Fibroblast of lung (primary cell): ENCODE data around the gene ECSIT.

Experiments
- CTCF ChIP-seq, 2 donors: IDR thresholded peaks in 1 of 2; conservative IDR thresholded peaks in 1 of 2; 1 replicate in 1 of 2; 2 replicates in 1 of 2; pipeline ENCODE4 v1.5.1; 2011 to 2012; ENCODE audit warnings: low read length in 2 of 2, control low read depth in 1 of 2, inconsistent platforms in 1 of 2, low read depth in 1 of 2, mild to moderate bottlenecking in 1 of 2
- EZH2 ChIP-seq: IDR thresholded peaks from 2 replicates; pipeline ENCODE4 v1.5.1; 2012; ENCODE audit warnings: low read length, control low read depth, mild to moderate bottlenecking; ENCODE audit errors: missing control alignments

- TF ChIP-seq CTCF (conservative IDR thresholded peaks at IDR 0.05 in 1 of 2, IDR thresholded peaks at IDR 0.05 in 1 of 2; ENCODE audit: low read depth in 1 of 2, low read length in 2 of 2) = no peak
- TF ChIP-seq EZH2 = no peak
Observed at GRCh38 chr19:11495481-11495880, 33.5 kb downstream of the ECSIT start.
